Uterus (tissue), 4 donors: ENCODE results near the gene SMYD4. TPM values are rescaled to one million over a fixed set of nuclear protein-coding genes. Genes with fewer than 3 reads are reported as not detected.
"Not testable (repeated sequence)": the region's sequence is repeated elsewhere in the genome, so short reads cannot be mapped to it uniquely, and the experiment has no call there.

Experiments used
- DNase-seq, 2 donors: peaks; one replicate each; pipeline ENCODE4 v3.0.0-alpha.2; 2019 to 2020
- H3K27ac ChIP-seq, 2 donors: fragments of 200-600 bp; sonication (generic); 1 replicate in 1 of 2; 2 replicates in 1 of 2; pipeline ENCODE4 v1.5.1; 2016 to 2018
- H3K27me3 ChIP-seq, 2 donors: fragments of 200-600 bp; sonication (generic); one replicate each; pipeline ENCODE4 v1.5.1; 2018 to 2019; ENCODE audit warnings: control low read depth in 1 of 2
- H3K36me3 ChIP-seq, 2 donors: fragments of 200-600 bp; sonication (generic); one replicate each; pipeline ENCODE4 v1.5.1; 2019; ENCODE audit warnings: control low read depth in 1 of 2
- H3K4me1 ChIP-seq, 2 donors: fragments of 200-600 bp; sonication (generic); one replicate each; pipeline ENCODE4 v1.5.1; 2018 to 2019; ENCODE audit warnings: control low read depth in 1 of 2
- H3K4me3 ChIP-seq, 2 donors: fragments of 200-600 bp; sonication (generic); 1 replicate in 1 of 2; 2 replicates in 1 of 2; pipeline ENCODE4 v1.5.1; 2018 to 2019; ENCODE audit warnings: mild to moderate bottlenecking in 1 of 2
- H3K9me3 ChIP-seq, 2 donors: fragments of 200-600 bp; sonication (generic); one replicate each; pipeline ENCODE4 v1.5.1; 2019; ENCODE audit warnings: control low read depth in 1 of 2
- CTCF ChIP-seq, 4 experiments: fragments of 200-600 bp in 2 of 4; fragments of 450-650 bp in 2 of 4; sonication (generic) in 2 of 4; IDR thresholded peaks; one replicate each; pipeline ENCODE4 v1.5.1; 2016 to 2019; ENCODE audit warnings: antibody characterized with exemption in 4 of 4, mild to moderate bottlenecking in 2 of 4, moderate library complexity in 1 of 4
- POLR2A ChIP-seq, 2 donors: fragments of 450-650 bp; IDR thresholded peaks; one replicate each; pipeline ENCODE4 v1.6.1; 2016; ENCODE audit warnings: antibody characterized with exemption in 2 of 2, mild to moderate bottlenecking in 1 of 2, moderate library complexity in 1 of 2
- intact Hi-C: fragments of 100-400 bp; cut with DNase I; formaldehyde crosslinking; loops from one replicate; pipeline ENCODE4 v1.15.1; 2023; ENCODE audit warnings: low total_unique reads
- total RNA-seq, 4 donors: library from RNA; depleted of rRNA in 3 of 4; stranded (reverse); fragments of >200 nt in 3 of 4; gene quantifications; one replicate each; pipeline versions ENCODE4 v1.1.0 to v1.2.4, GENCODE V29; 2014 to 2023
- donor health status: DM: yes; HTN: yes; CAD: no.

SMYD4 gene
- total RNA-seq, 4 donors from 2014 or later: 19.1 to 101 (median 30.5) TPM

GRCh38 chr17:1744551-1745512 is 84.9 kb downstream of the SMYD4 start:
- Histone ChIP-seq H3K36me3 (no peaks in the 10 kb centered on the region), H3K4me3 (no peak overlapping the region), H3K27me3 (no peaks in the 10 kb centered on the region), H3K27ac (peak overlapping the region; percentile 56 to 71), H3K9me3 (no peaks in the 10 kb centered on the region), H3K4me1 (no peaks in the 10 kb centered on the region)
- TF ChIP-seq CTCF (IDR thresholded peaks at IDR 0.05) (no peak), POLR2A (IDR thresholded peaks at IDR 0.05) (no peak)
- intact Hi-C loops: no loop called here
- DNase-seq: peak; percentile 26 to 54

GRCh38 chr17:1743088-1743439 is 86.6 kb downstream of the SMYD4 start:
- TF ChIP-seq POLR2A (IDR thresholded peaks at IDR 0.05) (no peak), CTCF (IDR thresholded peaks at IDR 0.05) (no peak)
- peak overlapping the region; percentile 47 to 55 for H3K27ac ChIP-seq

GRCh38 chr17:1742371-1743087 is 87.2 kb downstream of the SMYD4 start, which contains the start of gene SERPINF2:
SERPINF2 (plus strand) TSS chr17:1742871; CDS start chr17:1744996, 2,125 bp downstream.
- peaks cover 0 to 2% of the 10 kb centered on the region in 2 donors for H3K4me1 ChIP-seq
- H3K4me3 ChIP-seq: no peak within 1 kb of the TSS
- intact Hi-C loops: no loop called here
- peak within 1 kb of the TSS; percentile 47 to 71 for H3K27ac ChIP-seq
- H3K27me3 ChIP-seq: no peaks in the 10 kb centered on the region
- no peaks in the 10 kb centered on the region for H3K9me3 ChIP-seq
- no peak for DNase-seq
- TF ChIP-seq POLR2A (IDR thresholded peaks at IDR 0.05) (no peak), CTCF (IDR thresholded peaks at IDR 0.05) (no peak)
- H3K36me3 ChIP-seq: no peaks in the 10 kb centered on the region

More at GRCh38 chr17:1743088-1743439, 86.6 kb downstream of the SMYD4 start:
- Histone ChIP-seq H3K4me1 (no peaks in the 10 kb centered on the region), H3K27me3 (no peaks in the 10 kb centered on the region), H3K36me3 (no peaks in the 10 kb centered on the region), H3K9me3 (no peaks in the 10 kb centered on the region), H3K4me3 (no peak overlapping the region)
- intact Hi-C loops: no loop called here
- no peak for DNase-seq

- intact Hi-C loops: not testable (repeated sequence)
Observed at GRCh38 chr17:1741899-1742298, 87.8 kb downstream of the SMYD4 start.

GRCh38 chr17:1737531-1738291 is 92.0 kb downstream of the SMYD4 start:
- no peaks in the 10 kb centered on the region for H3K9me3 ChIP-seq
- no peaks in the 10 kb centered on the region for H3K36me3 ChIP-seq
- intact Hi-C loops: no loop called here
- H3K4me1 ChIP-seq: peaks cover 11 to 12% of the 10 kb centered on the region in 2 donors
- no peaks in the 10 kb centered on the region for H3K27me3 ChIP-seq
- peak in 1 of 2 donors; percentile 36 for DNase-seq
- TF ChIP-seq CTCF (IDR thresholded peaks at IDR 0.05) (no peak), POLR2A (IDR thresholded peaks at IDR 0.05) (no peak)
- peak overlapping the region; percentile 72 to 76 for H3K27ac ChIP-seq
- H3K4me3 ChIP-seq: no peak overlapping the region

More at GRCh38 chr17:1741899-1742298, 87.8 kb downstream of the SMYD4 start:
- H3K27ac ChIP-seq, H3K27me3 ChIP-seq, H3K4me3 ChIP-seq, H3K4me1 ChIP-seq, DNase-seq, H3K9me3 ChIP-seq, H3K36me3 ChIP-seq: not testable (repeated sequence)
